GM21528 (cell line): ENCODE measurements around the gene FXYD6.

Experiments used
- ATAC-seq: cut with Tn5 transposase; IDR thresholded peaks from one replicate; pipeline ENCODE4 v1.9.1; 2021; ENCODE audit warnings: mild to moderate bottlenecking, moderate library complexity; ENCODE audit not compliant: unreplicated experiment, low FRiP score

The FXYD6 gene

GRCh38 chr11:117852309-117852708 is 24.1 kb downstream of the FXYD6 start:
- no peak for ATAC-seq

- no peak for ATAC-seq
Observed at GRCh38 chr11:117851852-117852251, 24.6 kb downstream of the FXYD6 start.

GRCh38 chr11:117851106-117851505 is 25.4 kb downstream of the FXYD6 start:
- ATAC-seq, result no peak

GRCh38 chr11:117849781-117850414 is 26.6 kb downstream of the FXYD6 start:
- no peak for ATAC-seq

GRCh38 chr11:117843666-117844484 is 32.6 kb downstream of the FXYD6 start:
- no peak for ATAC-seq

DNA sequence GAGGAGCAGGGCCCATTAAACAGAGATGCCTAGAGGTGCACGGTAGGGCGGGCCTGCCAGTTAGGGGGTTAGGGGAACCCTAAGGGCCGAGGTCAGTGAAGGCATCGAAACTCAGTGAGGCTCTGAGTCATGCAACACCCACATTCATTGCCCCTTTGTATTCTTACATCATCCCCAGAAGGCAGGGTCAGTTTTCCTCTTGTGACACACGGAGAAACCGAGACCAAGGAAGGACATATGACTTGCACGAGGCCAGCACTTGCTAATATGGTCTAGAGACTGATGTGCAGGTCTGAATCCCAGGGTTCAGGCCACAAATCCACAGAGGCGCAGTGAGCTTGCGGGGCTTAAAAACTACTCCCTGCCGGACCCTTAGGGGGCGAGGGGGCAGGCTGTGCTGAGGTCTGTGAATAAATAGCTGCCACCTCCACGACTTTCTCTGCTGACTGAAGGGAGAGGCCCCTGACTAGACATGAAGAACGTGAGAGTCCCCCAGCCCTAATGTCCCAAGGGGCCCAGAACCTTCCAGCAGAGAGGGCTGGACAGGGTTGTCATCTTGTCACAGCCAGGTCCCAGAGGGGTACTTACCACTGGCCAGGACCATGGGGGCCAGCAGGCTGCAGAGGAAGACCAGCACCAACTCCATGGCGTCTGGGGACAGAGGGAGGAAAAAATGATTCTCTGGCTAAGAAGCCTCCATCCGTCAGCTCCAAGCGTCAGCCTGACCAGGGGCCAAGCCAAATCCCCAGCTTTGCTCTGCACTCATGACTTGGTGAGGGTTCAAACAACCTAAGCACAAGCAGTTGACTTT is 34.1 kb downstream of the FXYD6 start:
- ATAC-seq, result no peak

GRCh38 chr11:117841551-117842031 is 34.9 kb downstream of the FXYD6 start:
- no peak for ATAC-seq

GRCh38 chr11:117840881-117841550 is 35.4 kb downstream of the FXYD6 start:
- ATAC-seq, result no peak

DNA sequence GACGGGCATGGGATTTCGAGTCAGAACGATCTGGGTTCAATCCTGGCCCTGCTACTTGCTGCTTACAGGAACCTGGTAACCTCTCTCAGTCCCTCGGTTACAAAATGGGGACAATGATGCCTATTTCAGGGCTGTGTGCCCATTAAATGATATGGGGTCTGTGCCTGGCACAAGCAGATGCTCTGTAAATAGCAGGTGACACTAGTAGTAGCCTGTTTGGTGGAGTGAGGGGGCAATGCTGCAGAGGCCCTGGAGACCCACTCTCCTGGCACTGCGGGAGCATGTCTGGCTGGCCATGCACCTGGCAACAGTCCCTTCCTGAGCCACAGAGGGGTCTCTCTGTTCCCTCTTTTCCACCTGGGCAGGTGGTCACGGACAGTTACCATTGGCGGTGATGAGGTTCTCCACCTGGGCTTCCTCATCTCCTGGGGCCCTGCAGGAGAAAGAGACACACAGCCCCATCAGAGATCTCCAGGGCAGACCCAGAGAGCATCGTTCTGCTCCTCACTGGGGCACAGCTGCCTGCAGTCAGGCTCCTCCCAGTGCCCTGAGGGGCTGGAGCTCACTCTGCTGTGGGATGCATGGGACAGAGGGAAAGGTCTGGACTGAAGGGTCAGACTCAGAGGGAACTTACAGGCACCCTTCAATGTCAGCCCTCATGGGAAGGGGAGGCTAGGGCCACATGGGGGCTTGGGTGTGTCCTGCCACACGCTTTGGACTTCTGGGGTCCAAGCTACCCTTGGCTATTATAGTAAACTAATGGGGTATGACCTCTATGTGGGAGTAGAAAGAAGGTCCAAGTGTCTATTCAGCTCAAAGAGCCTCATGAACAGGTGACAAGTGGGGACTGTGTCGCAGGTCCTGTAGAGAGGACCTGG is 36.3 kb downstream of the FXYD6 start:
- ATAC-seq, result no peak

DNA sequence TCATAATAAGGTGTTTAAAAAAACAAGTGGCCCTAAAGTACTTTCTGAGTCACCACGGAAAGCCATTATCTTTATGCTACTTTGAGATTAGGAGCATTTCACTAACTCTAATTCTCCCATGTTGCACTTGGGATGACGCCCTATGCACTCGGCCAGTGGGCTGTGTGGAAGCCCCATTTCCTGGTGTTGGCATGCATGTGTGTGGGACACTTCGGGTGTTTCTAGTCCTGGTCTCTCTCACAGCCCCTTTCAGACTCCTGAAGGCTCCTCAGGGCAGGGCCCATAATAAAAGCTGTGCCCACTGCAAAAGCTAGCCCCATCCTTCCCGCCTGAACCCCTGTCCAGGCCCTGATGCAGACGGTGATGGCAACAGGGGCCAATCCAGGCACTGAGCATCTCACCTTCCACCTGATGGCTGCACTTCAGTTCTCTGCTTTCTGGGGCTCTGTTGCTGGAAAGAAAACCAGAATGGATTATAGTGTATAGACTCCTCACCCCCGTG is 37.0 kb downstream of the FXYD6 start:
- no peak for ATAC-seq

GRCh38 chr11:117838901-117839300 is 37.6 kb downstream of the FXYD6 start:
- no peak for ATAC-seq

- no peak for ATAC-seq
Observed at GRCh38 chr11:117837791-117838190, 38.7 kb downstream of the FXYD6 start.

DNA sequence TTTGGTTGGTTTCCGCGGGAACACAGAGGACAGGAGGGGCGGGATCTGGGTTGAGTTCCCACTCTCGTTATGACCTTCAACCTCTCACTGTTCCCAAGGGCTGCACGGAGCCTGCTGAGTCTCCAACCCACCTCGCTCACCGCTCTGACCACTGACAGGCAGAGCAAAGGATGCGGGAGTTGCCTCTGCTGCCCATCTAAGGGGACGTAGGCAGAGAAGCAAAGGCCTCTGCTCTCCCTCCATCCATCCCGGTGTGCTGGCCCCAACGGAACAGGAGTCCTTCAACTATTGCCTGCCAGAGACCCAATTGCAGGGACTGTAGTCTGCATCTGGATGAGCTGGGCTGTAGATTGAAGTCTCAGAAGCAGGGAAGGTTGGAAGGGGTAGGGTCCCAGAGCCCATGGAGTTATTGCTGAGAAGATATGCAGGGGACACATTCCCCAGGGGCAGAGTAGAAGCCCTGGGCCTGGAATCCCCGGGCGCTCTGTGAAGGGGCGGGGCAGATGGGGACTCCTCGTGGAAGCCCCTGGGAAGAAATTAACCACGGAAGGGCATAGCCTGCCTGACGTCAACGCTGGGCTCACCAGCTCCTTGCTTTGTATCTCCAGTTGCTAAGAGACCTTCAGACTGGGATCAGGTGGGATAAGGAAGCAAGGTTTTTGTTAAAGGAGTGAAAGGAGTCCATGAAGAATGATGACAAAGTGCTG is 39.2 kb downstream of the FXYD6 start:
- no peak for ATAC-seq

DNA sequence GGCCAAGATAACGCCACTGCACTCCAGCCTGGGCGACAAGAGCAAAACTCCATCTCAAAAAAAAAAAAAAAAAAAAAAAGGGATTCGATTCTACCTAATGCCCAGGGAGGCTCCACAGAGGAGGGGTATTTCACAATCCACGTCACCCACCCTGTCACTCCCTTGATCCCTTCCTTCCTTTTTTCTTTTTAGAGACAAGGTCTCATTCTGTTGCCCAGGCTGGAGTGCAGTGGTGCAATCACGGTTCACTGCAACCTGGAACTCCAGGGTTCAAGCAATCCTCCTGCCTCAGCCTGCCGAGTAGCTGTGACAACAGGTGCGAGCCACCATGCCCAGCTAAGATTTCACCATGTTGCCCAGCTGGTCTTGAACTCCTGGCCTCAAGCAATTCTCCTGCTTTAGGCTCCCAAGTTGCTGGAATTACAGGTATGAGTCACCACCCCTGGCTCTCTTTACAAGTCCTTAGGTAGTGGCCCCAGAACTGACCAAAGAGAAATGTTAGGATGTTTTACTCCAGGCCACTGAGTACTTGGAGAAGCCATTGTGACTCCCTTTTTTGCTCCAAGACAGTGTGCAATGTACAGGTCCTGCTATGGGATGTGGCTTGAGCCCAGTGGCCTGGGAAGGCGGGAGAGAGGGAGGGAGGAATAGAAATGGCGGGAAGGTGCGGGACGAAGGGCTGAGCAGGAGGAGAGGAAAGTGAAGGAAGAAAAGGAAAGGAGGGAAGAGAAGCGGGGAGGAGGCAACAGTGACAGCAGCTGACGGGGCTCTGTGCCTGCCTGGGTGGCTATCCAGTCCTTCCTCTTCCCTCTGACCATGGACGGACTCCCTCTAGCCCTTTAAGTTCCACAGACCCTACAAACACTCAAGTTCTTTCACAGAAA is 40.1 kb downstream of the FXYD6 start:
- no peak for ATAC-seq

DNA sequence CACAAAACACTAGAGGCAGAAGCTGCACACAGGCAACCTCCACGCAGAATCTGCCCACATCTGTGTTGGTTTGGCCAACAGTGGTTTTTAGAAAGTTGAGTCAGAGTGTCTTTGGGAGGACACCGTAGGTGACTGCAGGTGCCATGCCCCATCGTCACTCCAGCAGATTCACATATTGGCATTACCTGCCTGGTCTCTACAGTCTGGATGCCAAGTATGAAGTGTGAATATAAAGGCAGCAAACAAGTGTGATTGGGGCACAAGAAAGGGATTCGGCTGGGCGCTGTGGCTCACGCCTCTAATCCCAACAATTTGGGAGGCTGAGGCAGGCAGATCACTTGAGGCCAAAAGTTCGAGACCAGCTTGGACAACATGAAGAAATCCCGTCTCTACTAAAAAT is 40.9 kb downstream of the FXYD6 start:
- no peak for ATAC-seq

DNA sequence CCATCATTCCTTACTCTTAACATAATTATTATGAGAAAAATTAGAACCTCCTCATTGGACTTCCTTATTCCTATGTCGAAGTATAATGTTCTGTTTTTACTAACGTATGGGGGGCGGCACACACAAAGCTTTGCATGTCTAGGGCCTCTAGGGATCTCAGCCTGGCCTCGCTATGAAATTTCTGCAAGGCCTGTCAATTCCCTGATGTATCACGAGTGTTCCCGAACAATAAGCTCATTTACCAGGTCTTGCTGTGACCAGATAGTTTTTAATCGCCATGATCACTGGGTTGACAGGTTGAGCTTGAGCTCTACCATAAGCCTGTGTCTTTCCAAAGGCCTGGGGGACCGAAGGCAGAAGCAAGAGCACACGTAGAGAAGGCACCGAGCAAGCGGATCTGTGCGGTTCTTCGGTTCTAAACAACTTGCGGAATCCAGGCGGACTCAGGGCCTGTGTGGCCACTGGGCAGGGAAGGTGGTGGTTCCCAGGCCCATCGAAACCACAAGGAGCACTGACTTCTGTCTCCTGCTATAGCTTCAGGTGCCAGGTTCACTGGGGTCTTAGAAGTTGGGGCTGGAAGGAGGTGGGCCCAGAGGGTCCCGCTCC is 41.5 kb downstream of the FXYD6 start:
- ATAC-seq, result no peak

DNA sequence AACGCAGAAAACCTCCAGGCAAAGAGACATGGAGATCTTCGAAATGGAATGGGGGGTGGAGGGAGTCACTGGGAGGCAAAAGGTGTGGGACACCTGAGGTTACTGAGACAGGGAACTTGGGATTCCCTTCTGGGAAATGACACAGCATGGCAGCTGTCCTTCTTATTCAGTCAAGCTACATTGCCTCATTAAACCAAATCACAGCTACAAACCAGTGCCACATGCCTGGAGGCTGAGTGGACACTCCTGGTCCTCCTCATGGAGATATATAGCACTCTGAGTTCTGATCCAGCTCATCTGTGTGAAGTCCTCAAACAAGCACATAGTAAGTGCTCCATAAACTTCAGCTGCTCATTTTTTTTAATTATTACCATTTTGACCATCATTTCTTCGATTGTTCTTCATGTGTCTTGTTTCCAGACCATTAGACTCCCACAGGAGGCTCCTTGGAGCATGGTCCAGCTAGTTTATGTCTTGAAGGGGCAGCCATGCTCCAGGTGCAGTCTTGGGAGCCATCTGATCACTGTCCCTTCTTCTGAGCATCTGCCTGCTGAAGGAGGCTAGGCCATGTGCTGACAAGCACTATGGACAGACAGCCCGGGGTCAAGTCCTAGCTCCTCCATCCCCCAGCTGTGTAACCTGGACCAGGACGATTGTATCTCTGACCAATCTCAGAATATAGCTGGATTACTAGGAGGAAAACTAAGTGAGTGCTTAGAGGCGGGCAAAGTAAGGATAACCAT is 42.2 kb downstream of the FXYD6 start:
- no peak for ATAC-seq
